ENCODE measurements around the gene MYO1E. TPM values are rescaled to one million over a fixed set of nuclear protein-coding genes. Genes with fewer than 3 reads are reported as not detected.
"Not testable (repeated sequence)": the region's sequence is repeated elsewhere in the genome, so short reads cannot be mapped to it uniquely, and the experiment has no call there.

Gene MYO1E
- total RNA-seq, 1 donor from 2014 or later, result 37.6 TPM

DNA sequence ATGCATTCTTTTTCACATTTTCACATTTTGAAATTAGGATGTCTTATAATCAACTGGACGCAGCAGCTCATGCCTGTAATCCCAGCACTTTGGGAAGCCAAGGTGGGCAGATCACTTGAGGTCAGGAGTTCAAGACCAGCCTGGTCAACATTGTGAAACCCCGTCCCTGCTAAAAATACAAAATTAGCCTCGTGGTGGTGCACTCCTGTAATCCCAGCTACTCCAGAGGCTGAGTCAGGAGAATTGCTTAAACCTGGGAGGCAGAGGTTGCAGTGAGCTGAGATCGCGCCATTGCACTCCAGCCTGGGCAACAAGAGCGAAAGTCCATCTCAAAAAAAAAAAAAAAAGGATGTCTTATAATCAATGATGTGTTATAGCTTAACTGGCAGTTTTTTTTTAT, 92.4 kb downstream of the MYO1E start:
- intact Hi-C loops (cut with DNase I); DNase-seq (ENCODE audit: missing footprints); ATAC-seq: not testable (repeated sequence)

DNA sequence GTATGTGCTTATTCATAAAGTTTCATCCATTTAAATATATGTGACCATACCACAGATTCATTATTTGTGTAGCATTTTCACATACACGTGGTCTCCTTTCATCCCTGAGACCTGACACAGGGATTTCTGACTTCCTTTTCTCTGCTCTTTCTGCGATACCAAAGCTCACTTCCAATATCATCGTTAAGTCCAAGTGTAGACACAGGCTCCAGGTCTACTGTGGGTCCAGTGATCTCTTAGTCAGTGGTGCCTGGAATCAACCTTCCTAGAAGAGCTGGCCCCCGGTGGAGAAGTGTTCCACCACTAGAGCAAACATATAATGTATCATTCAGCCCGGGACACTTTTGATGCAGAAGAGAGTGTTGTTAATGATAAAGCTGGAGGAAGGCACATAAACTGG, 93.6 kb downstream of the MYO1E start:
- intact Hi-C loops (cut with DNase I), result no loop called here
- ATAC-seq, result no peak

DNA sequence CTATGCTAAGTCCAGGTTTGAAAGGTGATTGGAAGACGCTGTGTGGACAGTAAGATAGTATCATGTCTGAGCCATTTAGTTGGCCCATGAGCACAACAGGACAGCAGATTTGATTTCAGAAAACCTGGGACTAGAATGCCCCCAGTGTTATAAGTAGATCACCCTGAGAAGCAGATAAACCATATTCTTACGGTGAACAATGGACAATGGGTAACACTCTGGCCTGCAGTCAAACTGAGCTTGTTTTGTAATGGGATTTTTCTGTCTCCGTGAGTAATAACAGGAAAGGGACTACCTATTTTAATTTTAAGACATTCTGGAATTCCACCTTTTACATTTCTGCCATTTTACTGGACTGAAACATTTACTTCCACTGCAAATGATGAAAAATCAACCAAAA, 94.6 kb downstream of the MYO1E start:
- ATAC-seq (no peak), DNase-seq (ENCODE audit: missing footprints) (no peak)
- intact Hi-C loops (cut with DNase I), result no loop called here

More for the DNA sequence above, 93.6 kb downstream of the MYO1E start:
- DNase-seq (ENCODE audit: missing footprints), result no peak

DNA sequence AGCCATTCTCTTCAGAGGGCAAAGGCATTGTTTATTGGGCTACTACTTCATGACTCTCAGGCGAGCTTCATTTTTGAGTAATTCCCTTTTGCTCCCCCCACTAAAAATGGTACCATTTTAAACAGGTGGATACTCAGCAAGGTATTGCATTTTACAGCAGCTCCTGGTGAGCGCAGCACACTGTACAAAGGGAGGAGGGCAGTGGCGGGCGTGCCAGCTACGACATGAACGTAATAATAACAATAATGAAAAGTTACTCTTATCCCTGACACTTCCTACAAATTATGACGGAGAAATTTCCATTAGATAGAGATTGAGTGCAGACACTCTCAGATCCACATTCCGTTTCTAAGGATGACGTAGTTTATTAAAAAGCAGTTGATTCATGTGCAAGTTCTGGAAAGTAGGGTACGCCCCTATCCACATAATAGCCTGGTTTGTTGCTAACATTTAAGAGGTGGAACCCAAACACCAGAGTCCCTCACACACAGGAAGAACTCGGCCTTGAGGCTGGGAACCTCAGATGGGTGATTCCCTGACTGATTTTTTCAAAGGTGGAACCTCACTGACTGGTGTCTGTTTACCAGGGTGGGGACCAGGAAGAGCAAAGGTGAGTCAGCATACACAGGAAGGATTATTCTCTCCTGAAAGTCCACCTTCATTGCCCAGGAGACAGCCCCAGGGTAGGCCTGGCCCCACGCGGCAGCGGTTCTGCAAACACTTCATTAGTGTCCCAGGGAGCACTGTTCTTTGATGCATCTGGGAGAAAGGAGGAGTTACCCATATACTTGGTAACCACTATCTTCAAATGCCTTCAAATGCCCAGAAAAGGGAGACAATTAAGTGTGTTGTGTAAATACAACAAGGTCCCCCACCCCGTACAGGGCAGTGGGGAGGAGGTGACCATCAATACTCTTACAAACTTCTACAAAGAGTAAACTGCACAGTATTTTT, 96.2 kb downstream of the MYO1E start:
- ATAC-seq (no peak), DNase-seq (ENCODE audit: missing footprints) (no peak)
- intact Hi-C loops (cut with DNase I), result no loop called here

- ATAC-seq, result no peak
- intact Hi-C loops (cut with DNase I), result no loop called here
These were observed 98.3 kb downstream of the MYO1E start for GRCh38 chr15:59274126-59274970.

GRCh38 chr15:59273234-59273633, 99.4 kb downstream of the MYO1E start:
- ATAC-seq (no peak), DNase-seq (ENCODE audit: missing footprints) (no peak)
- intact Hi-C loops (cut with DNase I), result no loop called here

More at GRCh38 chr15:59274126-59274970, 98.3 kb downstream of the MYO1E start:
- DNase-seq (ENCODE audit: missing footprints), result no peak

DNA sequence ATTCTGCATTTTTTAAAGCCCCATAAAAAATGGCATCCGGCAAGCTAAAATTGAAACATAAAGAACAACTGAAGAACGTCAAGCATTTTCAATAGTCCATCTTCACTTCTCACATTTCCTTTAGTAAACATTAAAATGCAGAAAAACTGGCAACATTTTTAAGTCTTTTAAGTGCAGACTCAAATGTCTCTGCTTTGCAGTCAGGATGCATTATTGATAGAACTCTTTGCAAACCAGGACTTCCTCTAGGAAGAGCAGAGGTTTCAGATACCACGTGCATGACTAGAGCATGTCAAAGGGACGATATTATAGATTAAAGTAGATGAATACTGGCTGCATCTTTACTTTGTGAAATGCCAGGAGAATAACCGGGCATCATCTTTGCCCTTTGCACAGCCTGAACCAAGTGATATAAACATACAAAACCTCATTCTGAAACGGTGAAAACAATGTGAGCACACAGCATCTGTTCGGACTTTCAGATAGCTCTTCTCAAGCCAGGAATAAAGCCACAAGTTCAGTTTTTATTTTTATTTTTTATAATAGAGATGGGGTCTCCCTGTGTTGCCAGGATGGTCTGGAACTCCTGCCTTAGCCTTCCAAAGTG, 101.0 kb downstream of the MYO1E start:
- intact Hi-C loops (cut with DNase I), result no loop called here
- DNase-seq (ENCODE audit: missing footprints) (no peak), ATAC-seq (no peak)

DNA sequence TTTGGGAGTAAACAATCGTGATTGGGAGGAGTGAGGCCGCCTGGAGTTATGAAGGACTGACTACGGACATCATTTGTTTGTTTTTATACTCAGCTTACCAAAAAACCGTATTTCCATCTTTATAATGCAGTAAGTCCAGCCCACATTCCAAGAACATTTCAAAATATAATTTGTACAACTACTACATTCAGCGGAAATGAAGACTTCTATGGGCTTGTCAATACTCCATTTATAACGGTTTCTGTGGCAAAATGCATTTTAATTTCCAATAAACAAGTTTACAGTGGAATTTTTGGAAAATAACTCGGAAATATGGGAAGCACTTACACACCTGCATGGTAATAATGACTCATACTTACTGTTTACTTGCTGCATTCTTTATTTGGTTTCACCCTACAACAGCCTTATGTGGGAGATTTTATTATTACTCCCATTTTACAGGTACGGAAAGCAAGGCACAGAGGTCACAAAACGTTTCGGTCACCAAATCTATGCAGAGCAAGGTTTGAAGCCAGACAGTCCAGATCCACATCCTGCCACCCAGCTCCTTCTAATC, 103.7 kb downstream of the MYO1E start:
- ATAC-seq (no peak), DNase-seq (ENCODE audit: missing footprints) (no peak)
- intact Hi-C loops (cut with DNase I), result no loop called here

DNA sequence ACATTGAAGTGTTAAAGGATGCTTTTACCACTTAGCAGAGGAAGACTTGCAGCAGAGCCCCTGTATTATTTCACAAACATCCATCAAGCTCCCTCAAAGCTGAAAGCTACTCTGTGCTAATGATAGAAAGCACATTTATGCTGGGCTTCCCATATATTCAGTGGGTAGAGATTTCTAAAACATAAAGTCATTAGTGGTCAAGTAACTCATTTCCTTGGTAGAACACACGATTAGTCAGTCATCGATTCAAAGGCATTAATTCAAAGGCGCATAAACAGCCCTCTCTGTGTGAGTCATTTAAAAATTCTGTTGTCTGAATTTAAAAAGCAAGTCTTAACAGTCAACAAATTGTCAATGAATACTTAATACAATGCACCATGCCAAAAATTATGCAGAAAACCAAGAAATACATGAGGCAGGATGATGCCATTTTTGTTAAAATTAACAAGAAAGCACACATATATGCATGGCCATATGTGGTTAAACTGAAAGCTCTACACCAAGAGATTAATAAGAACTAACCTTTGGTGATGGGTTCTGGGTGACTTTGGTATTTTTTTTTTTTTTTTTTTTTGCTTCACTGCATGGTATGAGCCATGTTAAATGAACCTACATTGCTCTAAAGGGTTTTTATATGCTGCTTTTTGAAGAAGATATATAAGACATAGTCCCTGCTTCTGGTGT, 104.4 kb downstream of the MYO1E start:
- DNase-seq (ENCODE audit: missing footprints) (no peak), ATAC-seq (no peak)
- intact Hi-C loops (cut with DNase I), result no loop called here

- intact Hi-C loops (cut with DNase I), result no loop called here
- DNase-seq (ENCODE audit: missing footprints), result no peak
- ATAC-seq, result no peak
These were observed 106.6 kb downstream of the MYO1E start for GRCh38 chr15:59266028-59266427.

DNA sequence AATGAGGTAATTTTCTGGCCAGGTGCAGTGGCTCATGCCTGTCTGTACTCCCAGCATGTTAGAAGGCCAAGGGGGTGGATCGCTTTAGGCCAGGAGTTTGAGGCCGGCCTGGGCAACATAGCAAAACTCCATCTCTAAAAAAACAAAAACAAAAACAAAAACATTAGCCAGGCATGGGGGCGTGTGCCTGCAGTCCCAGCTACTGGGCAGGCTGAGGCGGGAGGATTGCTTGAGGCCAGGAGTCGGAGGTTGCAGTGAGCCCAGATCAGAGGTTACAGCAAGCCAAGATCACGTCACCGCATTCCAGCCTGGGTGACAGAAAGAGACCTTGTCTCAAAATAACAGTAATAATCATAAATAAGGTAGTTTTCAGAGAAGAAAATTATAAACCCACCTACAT, 110.4 kb downstream of the MYO1E start:
- intact Hi-C loops (cut with DNase I), result no loop called here
- DNase-seq (ENCODE audit: missing footprints) (no peak), ATAC-seq (no peak)

GRCh38 chr15:59260090-59260489, 112.6 kb downstream of the MYO1E start:
- intact Hi-C loops (cut with DNase I), result no loop called here
- ATAC-seq (no peak), DNase-seq (ENCODE audit: missing footprints) (no peak)

DNA sequence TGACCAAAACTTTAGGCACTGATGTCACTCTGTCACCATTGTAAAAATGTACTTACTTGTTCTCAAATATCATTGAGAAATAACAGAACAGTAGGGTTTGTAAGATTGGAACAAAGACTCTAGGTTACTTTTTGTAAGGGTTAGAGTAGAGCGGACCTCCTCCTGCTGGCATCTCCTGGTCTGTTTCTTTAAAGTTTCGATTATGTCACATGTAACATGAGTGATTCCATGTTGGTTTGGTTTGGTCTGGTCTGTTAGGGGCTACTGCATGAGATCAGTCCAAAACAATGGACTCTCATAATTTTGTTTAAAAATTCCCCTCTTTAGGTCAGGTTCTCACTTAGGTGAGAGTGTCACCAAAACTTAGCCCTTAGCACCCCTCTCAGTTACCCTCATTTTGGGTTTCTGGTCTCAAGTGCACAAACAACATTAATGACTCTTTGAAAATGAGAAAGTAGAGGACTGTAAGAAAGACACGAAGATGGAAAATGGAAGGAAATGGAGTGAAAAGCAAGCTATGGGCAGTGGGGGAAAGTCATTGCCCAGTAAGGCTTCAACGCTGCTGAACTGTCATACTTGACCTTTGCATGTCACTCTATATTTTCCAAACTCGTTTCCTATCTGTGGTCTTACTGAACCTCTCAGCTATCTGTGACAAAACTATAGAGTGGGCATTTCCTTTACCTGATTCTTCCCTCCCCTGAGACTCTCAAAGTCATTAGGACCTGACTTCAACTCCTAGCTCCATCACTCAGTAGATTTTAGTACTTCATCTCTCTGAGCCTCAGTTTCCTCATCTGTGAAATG, 113.3 kb downstream of the MYO1E start:
- no peak for DNase-seq (ENCODE audit: missing footprints)
- ATAC-seq, result no peak
- intact Hi-C loops (cut with DNase I), result no loop called here

DNA sequence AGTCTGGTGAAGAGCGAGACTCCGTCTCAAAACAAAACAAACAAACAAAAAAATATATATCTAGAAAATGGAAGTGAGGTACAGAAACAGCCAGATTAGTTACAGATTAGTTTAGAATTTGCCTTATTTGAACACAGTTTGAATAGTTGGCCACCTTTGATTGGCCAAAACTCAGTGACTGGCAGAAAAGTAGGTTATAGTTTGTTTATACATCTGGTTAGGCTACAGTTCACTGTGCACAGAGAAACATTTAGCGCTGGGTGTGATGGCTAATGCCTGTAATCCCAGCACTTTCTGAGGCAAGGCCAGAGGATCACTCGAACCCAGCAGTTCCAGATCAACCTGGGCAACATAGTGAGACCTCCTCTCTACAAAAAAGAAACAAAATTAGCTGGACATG, 114.4 kb downstream of the MYO1E start:
- intact Hi-C loops (cut with DNase I), result no loop called here
- ATAC-seq (no peak), DNase-seq (ENCODE audit: missing footprints) (no peak)

- no peak for DNase-seq (ENCODE audit: missing footprints)
- no peak for ATAC-seq
- intact Hi-C loops (cut with DNase I), result no loop called here
These were observed 115.5 kb downstream of the MYO1E start for GRCh38 chr15:59257140-59257539.

GRCh38 chr15:59256482-59256881, 116.2 kb downstream of the MYO1E start:
- DNase-seq (ENCODE audit: missing footprints) (no peak), ATAC-seq (no peak)
- intact Hi-C loops (cut with DNase I), result no loop called here

DNA sequence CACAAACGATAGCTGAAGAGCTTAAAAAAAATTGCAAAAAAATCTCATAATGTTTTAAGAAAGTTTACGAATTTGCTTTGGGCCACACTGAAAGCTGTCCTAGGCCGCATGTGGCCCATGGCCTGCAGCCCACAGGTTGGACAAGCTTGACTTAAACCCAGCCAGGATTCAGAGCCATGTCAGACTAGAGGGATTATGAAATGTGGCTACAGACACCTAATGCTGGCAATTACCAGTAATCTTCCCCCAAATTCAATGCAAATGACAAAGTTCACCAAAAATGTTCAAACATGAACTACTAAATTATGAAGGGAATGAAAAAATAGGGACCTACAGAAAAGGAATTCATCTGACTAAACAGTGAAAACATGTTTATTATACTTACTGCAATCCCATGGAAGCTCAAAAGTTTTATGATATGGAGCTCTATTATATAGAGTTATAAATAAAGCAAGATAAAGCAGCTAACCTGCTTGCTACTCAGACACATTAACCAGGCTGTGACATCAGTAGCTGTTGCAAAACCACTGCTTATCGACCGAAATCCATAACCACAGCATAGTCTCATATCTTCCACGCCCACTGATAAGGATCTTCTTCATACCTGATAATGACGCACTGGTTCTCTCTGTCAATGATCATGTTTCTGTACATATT, 116.9 kb downstream of the MYO1E start:
- ATAC-seq, result no peak
- DNase-seq (ENCODE audit: missing footprints), result no peak
- intact Hi-C loops (cut with DNase I), result no loop called here

All from Right ventricle myocardium inferior (tissue), 1 donor.